Mucosa of rectum (tissue), 2 donors: ENCODE data around the gene PDS5B.

ENCODE experiments used
- H3K27ac ChIP-seq, 2 donors: one replicate each; pipeline ENCODE4 v1.7.0; 2013; ENCODE audit warnings: inconsistent platforms in 2 of 2, low read depth in 2 of 2, low read length in 2 of 2
- H3K27me3 ChIP-seq, 2 donors: one replicate each; pipeline ENCODE4 v1.7.0; 2013; ENCODE audit warnings: low read length in 2 of 2; ENCODE audit not compliant: control insufficient read depth in 2 of 2, insufficient read depth in 2 of 2
- H3K36me3 ChIP-seq, 2 donors: one replicate each; pipeline ENCODE4 v1.7.0; 2013; ENCODE audit warnings: low read length in 2 of 2; ENCODE audit not compliant: control insufficient read depth in 2 of 2, insufficient read depth in 2 of 2
- H3K4me1 ChIP-seq, 2 donors: one replicate each; pipeline ENCODE4 v1.7.0; 2013; ENCODE audit warnings: low read length in 2 of 2, mild to moderate bottlenecking in 1 of 2; ENCODE audit not compliant: control insufficient read depth in 2 of 2, insufficient read depth in 2 of 2
- H3K4me3 ChIP-seq, 2 donors: one replicate each; pipeline ENCODE4 v1.7.0; 2013; ENCODE audit warnings: low read length in 2 of 2
- H3K9ac ChIP-seq, 2 donors: one replicate each; pipeline ENCODE4 v1.7.0; 2013; ENCODE audit warnings: low read length in 2 of 2, low read depth in 1 of 2, mild to moderate bottlenecking in 1 of 2
- H3K9me3 ChIP-seq, 2 donors: one replicate each; pipeline ENCODE4 v1.7.0; 2013; ENCODE audit warnings: low read length in 2 of 2; ENCODE audit not compliant: control insufficient read depth in 2 of 2
- donor health status: healthy.
- donor health status: Normal muscosa, but diverticular disease.

The PDS5B gene

DNA sequence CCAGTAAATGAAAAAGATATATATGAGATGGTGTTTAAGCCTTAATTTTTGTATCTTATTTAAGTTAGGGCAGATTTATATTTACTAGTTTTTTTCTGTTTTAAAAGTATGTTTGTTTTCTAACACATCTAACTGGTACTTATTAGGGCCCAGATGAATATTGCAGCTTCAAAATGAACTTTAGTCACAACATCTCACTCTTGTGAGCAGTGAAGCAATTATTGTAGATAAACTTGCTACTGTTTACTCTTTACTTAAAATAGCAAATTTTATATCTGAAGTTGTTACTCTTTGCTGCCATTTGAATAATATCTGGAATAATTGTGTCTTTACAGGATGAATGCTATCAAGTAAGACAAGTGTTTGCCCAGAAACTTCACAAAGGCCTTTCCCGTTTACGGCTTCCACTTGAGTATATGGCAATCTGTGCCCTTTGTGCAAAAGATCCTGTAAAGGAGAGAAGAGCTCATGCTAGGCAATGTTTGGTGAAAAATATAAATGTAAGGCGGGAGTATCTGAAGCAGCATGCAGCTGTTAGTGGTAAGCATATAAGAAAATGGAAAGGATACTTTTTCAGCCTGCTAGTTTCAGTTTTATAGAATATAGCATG, 166.8 kb downstream of the PDS5B start:
- H3K36me3 ChIP-seq: peaks cover 0 to 9% of the 10 kb centered on the region in 2 donors
- H3K9me3 ChIP-seq: no peaks in the 10 kb centered on the region
- H3K27me3 ChIP-seq: no peaks in the 10 kb centered on the region
- no peak overlapping the region for H3K27ac ChIP-seq
- no peaks in the 10 kb centered on the region for H3K4me1 ChIP-seq
- no peak overlapping the region for H3K9ac ChIP-seq
- H3K4me3 ChIP-seq: no peak overlapping the region

- Histone ChIP-seq H3K4me3 (no peak overlapping the region), H3K9me3 (no peaks in the 10 kb centered on the region), H3K27ac (no peak overlapping the region)
These were observed 167.9 kb downstream of the PDS5B start for GRCh38 chr13:32754179-32754578.

DNA sequence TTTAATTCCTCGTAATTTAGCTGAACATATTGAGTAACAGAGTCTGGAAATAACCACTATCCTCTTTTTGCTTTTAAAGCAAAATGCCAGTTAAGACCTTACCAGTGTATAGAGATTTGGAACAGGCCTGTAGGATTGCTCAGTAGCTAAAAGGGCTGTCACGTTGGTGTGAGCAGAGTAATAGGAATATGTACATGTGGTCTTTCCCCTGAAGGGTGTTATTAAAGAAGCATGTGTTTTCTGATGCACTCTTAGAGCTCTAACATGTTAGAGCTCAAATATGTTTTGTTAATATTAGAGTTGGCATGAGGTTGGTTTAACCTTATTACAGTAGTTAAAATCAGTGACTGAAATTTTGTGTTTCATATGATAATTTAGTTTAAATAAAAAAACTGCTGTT, 172.9 kb downstream of the PDS5B start:
- Histone ChIP-seq H3K9ac (no peak overlapping the region), H3K4me3 (no peak overlapping the region), H3K27me3 (no peaks in the 10 kb centered on the region), H3K4me1 (no peaks in the 10 kb centered on the region), H3K9me3 (no peaks in the 10 kb centered on the region), H3K27ac (no peak overlapping the region), H3K36me3 (peaks cover 18% of the 10 kb centered on the region in 2 donors)

More at GRCh38 chr13:32754179-32754578, 167.9 kb downstream of the PDS5B start:
- no peaks in the 10 kb centered on the region for H3K27me3 ChIP-seq
- H3K9ac ChIP-seq: no peak overlapping the region
- peaks cover 6 to 15% of the 10 kb centered on the region in 2 donors for H3K36me3 ChIP-seq
- H3K4me1 ChIP-seq: no peaks in the 10 kb centered on the region

DNA sequence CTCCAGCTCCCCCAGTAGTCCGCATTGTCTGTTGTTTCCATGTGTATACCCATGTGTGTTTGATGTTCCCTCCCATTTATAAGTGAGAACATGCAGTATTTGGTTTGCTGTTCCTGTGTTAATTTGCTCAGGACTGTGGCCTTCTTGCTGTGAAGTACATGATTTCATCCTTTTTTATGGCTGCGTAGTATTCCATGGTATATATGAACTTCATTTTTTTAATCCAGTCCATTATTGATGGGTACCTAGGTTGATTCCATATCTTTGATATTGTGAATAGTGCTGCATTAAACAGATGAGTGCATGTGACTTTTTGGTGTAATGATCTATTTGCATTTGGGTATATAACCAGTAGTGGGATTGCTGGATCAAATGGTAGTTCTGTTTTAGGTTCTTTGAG, 175.2 kb downstream of the PDS5B start:
- Histone ChIP-seq H3K4me3 (no peak overlapping the region), H3K27me3 (no peaks in the 10 kb centered on the region), H3K27ac (no peak overlapping the region), H3K4me1 (no peaks in the 10 kb centered on the region), H3K36me3 (peaks cover 17 to 18% of the 10 kb centered on the region in 2 donors), H3K9me3 (no peaks in the 10 kb centered on the region), H3K9ac (no peak overlapping the region)

GRCh38 chr13:32779119-32779518, 192.9 kb downstream of the PDS5B start:
- H3K9ac ChIP-seq: no peak overlapping the region
- H3K27ac ChIP-seq: no peak overlapping the region
- H3K9me3 ChIP-seq: no peaks in the 10 kb centered on the region
- no peak overlapping the region for H3K4me3 ChIP-seq
- no peaks in the 10 kb centered on the region for H3K4me1 ChIP-seq
- peaks cover 0 to 9% of the 10 kb centered on the region in 2 donors for H3K36me3 ChIP-seq
- H3K27me3 ChIP-seq: no peaks in the 10 kb centered on the region

DNA sequence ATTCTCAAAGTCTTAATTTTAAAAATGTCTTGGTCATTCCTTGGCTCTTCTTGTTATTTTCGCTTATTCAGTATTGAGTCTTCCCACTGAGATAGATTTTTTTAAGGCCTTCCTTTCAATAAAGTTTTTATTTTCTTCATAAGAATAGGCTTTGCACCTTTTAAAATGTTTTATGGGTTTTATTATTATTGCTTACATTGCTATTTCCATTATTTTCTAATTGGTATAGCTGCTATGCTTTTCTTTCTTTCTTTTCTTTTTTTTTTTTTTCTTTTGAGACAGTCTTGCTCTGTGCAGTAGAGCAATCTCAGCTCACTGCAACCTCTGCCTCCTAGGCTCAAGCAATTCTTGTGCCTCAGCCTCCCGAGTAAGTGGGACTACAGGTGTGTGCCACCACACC, 195.7 kb downstream of the PDS5B start:
- no peak overlapping the region for H3K4me3 ChIP-seq
- peaks cover 0 to 5% of the 10 kb centered on the region in 2 donors for H3K36me3 ChIP-seq
- H3K9ac ChIP-seq: no peak overlapping the region
- no peak overlapping the region for H3K27ac ChIP-seq
- H3K4me1 ChIP-seq: no peaks in the 10 kb centered on the region
- H3K9me3 ChIP-seq: no peaks in the 10 kb centered on the region
- H3K27me3 ChIP-seq: no peaks in the 10 kb centered on the region

DNA sequence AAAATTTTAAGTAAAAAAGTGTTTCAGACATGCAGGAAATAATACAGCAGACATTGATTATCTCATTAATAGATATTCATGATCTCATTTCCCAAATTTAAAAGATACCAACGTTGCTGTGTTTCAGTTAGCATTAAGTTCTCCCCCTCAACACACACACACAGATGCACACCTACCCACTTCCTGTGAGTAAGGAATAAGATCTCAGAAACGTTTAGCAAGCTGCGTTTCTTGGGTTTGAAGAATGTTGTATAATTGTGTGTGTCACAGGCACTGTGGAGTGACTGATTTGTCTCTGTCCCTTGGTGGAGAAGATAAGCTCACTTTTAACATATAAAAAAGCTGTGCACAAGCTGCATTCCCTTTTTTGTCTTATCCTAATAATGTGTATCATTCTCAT, 196.8 kb downstream of the PDS5B start:
- H3K9me3 ChIP-seq: no peaks in the 10 kb centered on the region
- H3K4me1 ChIP-seq: no peaks in the 10 kb centered on the region
- H3K4me3 ChIP-seq: no peak overlapping the region
- no peak overlapping the region for H3K9ac ChIP-seq
- H3K27ac ChIP-seq: no peak overlapping the region
- H3K36me3 ChIP-seq: peaks cover 0 to 5% of the 10 kb centered on the region in 2 donors
- no peaks in the 10 kb centered on the region for H3K27me3 ChIP-seq

DNA sequence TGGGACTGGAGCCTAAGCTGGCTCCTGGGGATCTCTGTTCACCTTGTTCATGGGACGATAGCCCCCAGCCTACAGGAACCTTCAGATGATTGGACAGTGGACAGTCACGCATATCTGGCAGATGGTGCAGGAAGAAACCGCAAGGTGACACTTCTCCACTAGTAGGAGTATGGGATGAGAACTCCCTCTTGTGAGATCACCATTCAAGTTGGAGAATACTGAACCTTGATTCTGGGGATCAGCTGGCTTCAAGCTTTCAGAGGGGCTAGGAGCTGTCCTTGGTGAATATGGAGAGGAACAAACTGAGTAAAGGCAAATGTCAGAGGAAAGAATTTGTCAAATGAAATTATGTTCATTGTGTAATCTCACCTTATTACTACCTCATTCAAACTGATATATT, 204.5 kb downstream of the PDS5B start:
- no peak overlapping the region for H3K27ac ChIP-seq

DNA sequence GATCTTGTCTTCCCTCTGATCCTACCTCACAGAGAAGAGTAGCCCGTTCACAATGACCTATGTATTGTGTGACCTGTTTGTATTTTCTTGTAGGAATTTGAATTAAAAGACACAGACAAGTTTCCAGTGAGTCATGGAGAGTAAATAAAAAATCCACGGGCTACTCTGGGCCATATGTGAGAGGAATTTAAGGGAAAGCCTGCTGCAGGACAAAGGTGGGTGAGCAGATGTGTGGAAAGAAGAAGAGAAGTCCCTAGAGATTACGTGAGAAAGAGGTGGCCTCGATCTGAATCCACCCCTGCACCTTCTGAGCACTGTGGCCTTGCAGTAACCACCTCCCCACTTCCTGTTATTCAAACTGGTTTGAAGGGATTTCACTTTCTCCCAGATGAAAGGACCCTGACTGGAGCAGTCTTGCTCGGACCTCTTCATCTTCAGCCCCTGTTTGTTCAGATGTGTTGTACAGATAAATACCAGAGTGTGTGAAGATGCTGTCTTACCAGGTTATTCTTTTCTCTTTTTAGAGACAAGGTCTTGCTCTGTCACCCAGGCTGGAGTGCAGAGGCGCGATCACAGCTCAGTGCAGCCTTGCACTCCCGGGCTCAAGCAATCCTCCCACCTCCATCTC, 205.4 kb downstream of the PDS5B start:
- H3K27ac ChIP-seq: no peak overlapping the region
- no peak overlapping the region for H3K9ac ChIP-seq
- no peaks in the 10 kb centered on the region for H3K9me3 ChIP-seq
- H3K4me3 ChIP-seq: no peak overlapping the region
- no peaks in the 10 kb centered on the region for H3K36me3 ChIP-seq
- no peaks in the 10 kb centered on the region for H3K27me3 ChIP-seq
- H3K4me1 ChIP-seq: no peaks in the 10 kb centered on the region

More for the DNA sequence above, 204.5 kb downstream of the PDS5B start:
- Histone ChIP-seq H3K27me3 (no peaks in the 10 kb centered on the region), H3K4me3 (no peak overlapping the region), H3K9ac (no peak overlapping the region), H3K36me3 (no peaks in the 10 kb centered on the region), H3K4me1 (no peaks in the 10 kb centered on the region), H3K9me3 (no peaks in the 10 kb centered on the region)

- Histone ChIP-seq H3K36me3 (no peaks in the 10 kb centered on the region), H3K27ac (no peak overlapping the region), H3K9ac (no peak overlapping the region), H3K4me1 (no peaks in the 10 kb centered on the region), H3K27me3 (no peaks in the 10 kb centered on the region), H3K4me3 (no peak overlapping the region), H3K9me3 (no peaks in the 10 kb centered on the region)
These were observed 210.5 kb downstream of the PDS5B start for GRCh38 chr13:32796754-32797153.
